ENCODE results near the gene AGPAT1. TPM values are rescaled to one million over a fixed set of nuclear protein-coding genes. Genes with fewer than 3 reads are reported as not detected.

AGPAT1 gene
- total RNA-seq, 4 donors from 2014 or later, result 32.0 to 58.7 (median 42.0) TPM

- Histone ChIP-seq H3K4me1 (no peaks in the 10 kb centered on the region), H3K36me3 (no peaks in the 10 kb centered on the region), H3K27ac (no peak overlapping the region), H3K27me3 (no peaks in the 10 kb centered on the region), H3K9me3 (no peaks in the 10 kb centered on the region), H3K4me3 (no peak overlapping the region)
- DNase-seq (no peak), ATAC-seq (no peak)
- in situ Hi-C loops (cut with MboI; ENCODE audit: low sequenced_read_pairs in 4 of 4), result no loop called here
- intact Hi-C loops (cut with DNase I; ENCODE audit: low total_unique reads), result no loop called here
- TF ChIP-seq CTCF (IDR thresholded peaks at IDR 0.05 in 4 of 5, conservative IDR thresholded peaks at IDR 0.05 in 1 of 5) (no peak), POLR2A (IDR thresholded peaks at IDR 0.05) (no peak)
These were observed 34.3 kb upstream of the AGPAT1 start for GRCh38 chr6:32210191-32210601.

GRCh38 chr6:32208996-32209395, 33.1 kb upstream of the AGPAT1 start:
- Histone ChIP-seq H3K27ac (no peak overlapping the region), H3K36me3 (no peaks in the 10 kb centered on the region), H3K4me3 (no peak overlapping the region), H3K9me3 (no peaks in the 10 kb centered on the region), H3K27me3 (no peaks in the 10 kb centered on the region), H3K4me1 (no peaks in the 10 kb centered on the region)
- DNase-seq (no peak), ATAC-seq (no peak)
- intact Hi-C loops (cut with DNase I; ENCODE audit: low total_unique reads), result no loop called here
- TF ChIP-seq CTCF (IDR thresholded peaks at IDR 0.05 in 4 of 5, conservative IDR thresholded peaks at IDR 0.05 in 1 of 5) (no peak), POLR2A (IDR thresholded peaks at IDR 0.05) (no peak)
- in situ Hi-C loops (cut with MboI; ENCODE audit: low sequenced_read_pairs in 4 of 4), result no loop called here

DNA sequence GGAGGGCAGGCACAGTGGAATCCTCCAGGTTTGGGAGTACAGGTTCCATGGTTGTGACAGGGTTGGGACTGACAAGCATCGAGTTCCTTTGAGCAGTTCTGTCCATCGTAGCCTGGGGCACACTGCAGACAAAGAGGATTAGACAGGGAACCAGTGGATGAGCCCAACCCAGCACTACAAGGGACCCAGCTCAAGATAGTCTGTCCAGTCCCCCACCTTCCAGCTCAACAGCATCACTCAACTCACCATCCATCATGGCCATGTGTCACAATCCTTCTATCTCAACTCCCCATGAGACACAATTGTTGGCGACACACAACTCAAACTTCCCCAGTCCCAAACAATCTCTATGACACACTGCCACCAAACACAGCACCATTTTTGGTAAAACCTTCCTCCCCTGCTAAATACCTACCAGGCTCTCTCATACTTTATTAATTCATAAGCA, 28.4 kb upstream of the AGPAT1 start:
- no peak for TF ChIP-seq CTCF (IDR thresholded peaks at IDR 0.05 in 4 of 5, conservative IDR thresholded peaks at IDR 0.05 in 1 of 5)
- no peak for TF ChIP-seq POLR2A (IDR thresholded peaks at IDR 0.05)
- in situ Hi-C loops (cut with MboI; ENCODE audit: low sequenced_read_pairs in 4 of 4), result no loop called here

GRCh38 chr6:32203426-32204267, 27.8 kb upstream of the AGPAT1 start:
- TF ChIP-seq POLR2A (IDR thresholded peaks at IDR 0.05) (no peak), CTCF (IDR thresholded peaks at IDR 0.05 in 4 of 5, conservative IDR thresholded peaks at IDR 0.05 in 1 of 5) (no peak)
- DNase-seq (no peak), ATAC-seq (no peak)
- H3K27ac ChIP-seq, result no peak overlapping the region
- peaks cover 0 to 11% (median 10%) of the 10 kb centered on the region in 3 donors for H3K27me3 ChIP-seq
- no peak overlapping the region for H3K4me3 ChIP-seq
- intact Hi-C loops (cut with DNase I; ENCODE audit: low total_unique reads), result no loop called here
- no peaks in the 10 kb centered on the region for H3K4me1 ChIP-seq
- no peaks in the 10 kb centered on the region for H3K36me3 ChIP-seq
- no peaks in the 10 kb centered on the region for H3K9me3 ChIP-seq
- in situ Hi-C loops (cut with MboI; ENCODE audit: low sequenced_read_pairs in 4 of 4), result no loop called here

More for the DNA sequence above, 28.4 kb upstream of the AGPAT1 start:
- H3K4me1 ChIP-seq, result no peaks in the 10 kb centered on the region
- DNase-seq, result no peak
- peaks cover 0 to 11% (median 10%) of the 10 kb centered on the region in 3 donors for H3K27me3 ChIP-seq
- intact Hi-C loops (cut with DNase I; ENCODE audit: low total_unique reads), result no loop called here
- no peak for ATAC-seq
- no peak overlapping the region for H3K27ac ChIP-seq
- no peaks in the 10 kb centered on the region for H3K9me3 ChIP-seq
- H3K36me3 ChIP-seq, result no peaks in the 10 kb centered on the region
- no peak overlapping the region for H3K4me3 ChIP-seq
